Measurements from ENCODE around the gene MICU2.
"Not testable (repeated sequence)": the region's sequence is repeated elsewhere in the genome, so short reads cannot be mapped to it uniquely, and the experiment has no call there.

The MICU2 gene

DNA sequence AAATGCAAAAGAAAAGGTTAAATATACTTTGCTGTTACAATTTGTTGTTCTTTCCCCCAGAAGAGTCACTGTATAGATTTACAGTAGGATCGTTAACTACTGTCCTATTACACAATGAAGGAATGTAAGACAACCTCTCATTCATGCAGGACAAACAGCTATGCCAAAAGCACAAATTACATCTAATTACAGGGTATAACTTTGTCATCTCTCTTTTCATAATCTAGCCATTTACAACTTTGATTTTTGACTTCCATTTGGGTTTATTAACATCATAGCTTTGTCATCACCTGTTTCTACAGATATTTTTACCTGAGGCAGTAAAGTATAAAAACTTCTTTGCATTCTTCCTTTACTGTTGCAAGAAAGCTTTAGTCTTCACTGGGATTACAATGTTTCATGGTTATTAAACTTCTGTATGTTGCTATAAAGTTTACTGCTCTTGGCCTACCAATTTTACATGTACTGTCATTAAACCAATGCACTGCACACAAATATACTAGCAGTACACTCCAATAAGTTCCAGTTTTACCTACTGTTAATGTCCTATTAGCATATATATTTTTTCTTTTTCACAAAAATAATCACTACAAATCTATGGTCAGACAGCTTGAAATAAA is 18.9 kb downstream of the MICU2 start:
- intact Hi-C loops (cut with micrococcal nuclease), result no loop called here
- Mint-ChIP-seq H3K27ac (no peak overlapping the region), H3K27me3 (no peaks in the 10 kb centered on the region)

GRCh38 chr13:21583478-21583877 is 20.5 kb downstream of the MICU2 start:
- Mint-ChIP-seq H3K36me3 (ENCODE audit: low read depth) (peaks cover 13% of the 10 kb centered on the region), H3K27ac (no peak overlapping the region), H3K27me3 (no peaks in the 10 kb centered on the region), H3K4me1 (ENCODE audit: low read depth) (peaks cover 27% of the 10 kb centered on the region), H3K4me3 (no peak overlapping the region), H3K9me3 (peaks cover 10% of the 10 kb centered on the region)
- intact Hi-C loops (cut with micrococcal nuclease), result no loop called here

More for the DNA sequence above, 18.9 kb downstream of the MICU2 start:
- Mint-ChIP-seq H3K4me1 (ENCODE audit: low read depth) (peaks cover 38% of the 10 kb centered on the region), H3K36me3 (ENCODE audit: low read depth) (peaks cover 13% of the 10 kb centered on the region), H3K4me3 (no peak overlapping the region), H3K9me3 (peaks cover 10% of the 10 kb centered on the region)

DNA sequence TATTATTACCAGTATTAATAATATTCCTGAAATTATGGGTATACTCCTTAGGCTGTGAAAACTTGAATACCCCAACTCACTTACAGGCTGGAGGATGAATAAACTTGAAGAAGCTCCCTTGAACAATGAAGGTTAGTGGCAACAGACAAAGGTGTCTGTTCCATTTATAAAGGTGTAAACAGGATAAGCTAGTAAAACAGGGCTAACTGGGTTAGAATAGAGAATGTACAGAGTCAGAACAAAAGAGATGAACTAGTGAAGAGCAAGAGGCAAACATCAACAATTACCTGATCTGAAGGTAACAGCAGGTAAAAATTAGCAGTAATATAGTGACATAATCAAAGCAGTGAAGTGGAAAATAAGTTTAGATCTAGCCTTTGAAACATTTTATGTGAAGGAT is 23.2 kb downstream of the MICU2 start:
- Mint-ChIP-seq H3K27me3 (no peaks in the 10 kb centered on the region), H3K4me1 (ENCODE audit: low read depth) (peaks cover 13% of the 10 kb centered on the region), H3K9me3 (peaks cover 10% of the 10 kb centered on the region), H3K27ac (no peak overlapping the region), H3K4me3 (no peak overlapping the region), H3K36me3 (ENCODE audit: low read depth) (peaks cover 13% of the 10 kb centered on the region)
- intact Hi-C loops (cut with micrococcal nuclease), result no loop called here

DNA sequence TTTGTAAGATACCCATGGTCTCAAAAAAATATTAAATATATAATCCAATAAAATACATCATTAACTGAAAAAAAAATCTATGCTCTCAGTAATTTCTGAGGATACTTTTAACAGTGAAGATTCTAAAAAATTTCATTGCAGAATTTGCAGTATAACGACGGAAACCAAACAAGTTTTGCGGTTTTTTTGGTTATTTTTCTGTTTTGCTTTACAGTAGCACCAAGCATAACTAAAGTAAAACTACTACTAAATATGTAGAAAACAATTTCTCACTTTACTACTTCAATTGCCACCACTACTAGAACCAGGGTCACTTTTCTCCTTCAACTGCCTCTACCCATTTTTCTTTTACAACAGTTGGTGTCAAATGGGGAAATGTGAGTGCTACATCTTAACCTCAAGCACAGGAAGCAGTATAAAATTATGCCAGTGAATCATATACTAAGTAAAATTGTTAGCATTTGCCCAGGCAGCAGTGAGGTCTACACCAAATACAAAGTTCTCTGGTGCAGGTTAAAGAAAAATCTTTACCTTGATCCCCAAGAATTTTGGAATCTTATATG is 24.1 kb downstream of the MICU2 start:
- Mint-ChIP-seq H3K4me3 (no peak overlapping the region), H3K36me3 (ENCODE audit: low read depth) (peaks cover 13% of the 10 kb centered on the region), H3K27ac (no peak overlapping the region), H3K9me3 (peaks cover 10% of the 10 kb centered on the region), H3K27me3 (no peaks in the 10 kb centered on the region), H3K4me1 (ENCODE audit: low read depth) (peaks cover 13% of the 10 kb centered on the region)
- intact Hi-C loops (cut with micrococcal nuclease), result no loop called here

- H3K27ac Mint-ChIP-seq, result no peak overlapping the region
- peaks cover 8% of the 10 kb centered on the region for H3K36me3 Mint-ChIP-seq (ENCODE audit: low read depth)
- intact Hi-C loops (cut with micrococcal nuclease), result no loop called here
- H3K27me3 Mint-ChIP-seq, result no peaks in the 10 kb centered on the region
- H3K9me3 Mint-ChIP-seq, result peaks cover 10% of the 10 kb centered on the region
- H3K4me1 Mint-ChIP-seq (ENCODE audit: low read depth), result peaks cover 18% of the 10 kb centered on the region
- no peak overlapping the region for H3K4me3 Mint-ChIP-seq
Observed at GRCh38 chr13:21578748-21579147, 25.2 kb downstream of the MICU2 start.

DNA sequence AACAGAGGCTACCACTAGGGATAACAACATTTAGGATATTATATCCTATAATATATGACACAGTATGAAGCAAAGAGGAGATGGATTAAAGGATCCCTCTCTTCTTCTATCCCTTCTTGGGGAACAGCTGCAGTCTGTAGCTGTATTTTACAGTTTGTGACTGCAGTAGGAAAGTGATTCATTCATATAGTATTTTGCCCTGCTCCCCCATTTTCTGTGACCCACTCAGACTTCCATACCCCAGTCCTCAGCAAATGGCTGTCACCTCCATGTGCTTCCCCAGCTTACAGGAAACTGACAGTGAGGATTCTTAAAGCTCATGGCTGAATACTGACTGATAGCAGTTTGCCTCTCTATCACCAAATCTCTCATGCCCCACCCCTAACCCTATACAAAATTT is 27.5 kb downstream of the MICU2 start:
- Mint-ChIP-seq H3K36me3 (ENCODE audit: low read depth) (no peaks in the 10 kb centered on the region), H3K9me3 (no peaks in the 10 kb centered on the region), H3K4me1 (ENCODE audit: low read depth) (peaks cover 18% of the 10 kb centered on the region), H3K27ac (no peak overlapping the region), H3K4me3 (no peak overlapping the region), H3K27me3 (no peaks in the 10 kb centered on the region)
- intact Hi-C loops (cut with micrococcal nuclease), result no loop called here

DNA sequence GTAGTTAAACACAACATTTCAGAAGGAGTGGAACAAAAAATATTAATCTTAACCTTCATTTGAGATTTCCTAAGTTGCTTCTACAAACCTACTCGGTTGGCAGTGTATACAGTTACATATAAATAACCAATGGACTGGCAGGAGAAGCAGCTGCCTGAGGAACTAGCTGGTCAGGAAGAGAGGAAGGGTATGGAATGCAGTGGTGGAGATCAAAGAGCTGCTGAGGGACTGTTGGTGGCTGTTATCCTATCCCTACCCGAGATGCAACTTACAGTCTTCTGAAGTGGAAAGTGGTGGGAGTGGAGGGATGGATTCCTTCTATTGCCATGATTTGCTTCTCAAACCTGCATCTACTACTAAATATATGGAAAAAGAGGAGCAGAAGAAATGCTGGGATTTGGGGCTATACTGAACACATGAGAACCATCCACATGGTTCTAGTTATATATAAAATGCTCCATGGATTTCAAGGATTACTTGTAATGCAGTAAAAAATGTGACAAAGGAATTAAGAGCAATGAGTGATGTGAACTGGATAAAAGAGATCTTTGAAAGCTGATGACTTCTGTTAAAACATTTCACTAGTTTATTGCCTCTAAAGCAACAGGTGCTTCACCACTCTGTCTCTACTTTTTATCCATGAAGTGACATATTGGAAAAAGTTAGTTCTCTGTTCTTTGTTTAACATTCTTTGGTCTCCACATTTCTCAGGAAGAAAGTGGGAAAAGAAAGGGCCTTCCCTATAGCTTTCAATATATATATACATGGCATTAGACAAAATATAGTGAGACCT is 29.9 kb downstream of the MICU2 start:
- Mint-ChIP-seq H3K27ac (no peak overlapping the region), H3K27me3 (no peaks in the 10 kb centered on the region), H3K4me1 (ENCODE audit: low read depth) (peaks cover 11% of the 10 kb centered on the region), H3K4me3 (no peak overlapping the region), H3K36me3 (ENCODE audit: low read depth) (no peaks in the 10 kb centered on the region), H3K9me3 (no peaks in the 10 kb centered on the region)
- intact Hi-C loops (cut with micrococcal nuclease), result no loop called here

- Mint-ChIP-seq H3K27me3 (no peaks in the 10 kb centered on the region), H3K36me3 (ENCODE audit: low read depth) (peaks cover 16% of the 10 kb centered on the region)
- intact Hi-C loops (cut with micrococcal nuclease), result no loop called here
Observed at GRCh38 chr13:21569686-21570085, 34.3 kb downstream of the MICU2 start.

DNA sequence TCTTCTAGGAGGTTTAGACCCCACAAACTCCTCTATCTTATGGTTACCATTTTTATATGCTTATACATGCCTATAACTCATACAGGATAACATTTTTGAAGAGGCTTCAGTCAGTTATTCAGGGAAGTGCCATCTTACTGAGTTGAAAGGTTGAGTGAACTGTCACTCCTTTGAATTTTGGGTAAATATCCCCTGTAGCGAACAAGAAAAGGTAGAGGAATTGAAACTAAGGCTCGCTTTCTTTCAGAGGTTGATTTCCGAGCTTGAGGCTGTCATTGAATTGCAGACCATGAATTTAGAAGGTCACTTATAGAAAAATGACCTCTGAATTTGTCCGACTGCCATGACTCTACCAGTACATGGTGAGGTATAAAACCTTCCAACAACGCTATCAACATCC is 35.1 kb downstream of the MICU2 start:
- intact Hi-C loops (cut with micrococcal nuclease), result no loop called here
- peaks cover 24% of the 10 kb centered on the region for H3K36me3 Mint-ChIP-seq (ENCODE audit: low read depth)
- H3K27ac Mint-ChIP-seq, result no peak overlapping the region
- H3K9me3 Mint-ChIP-seq, result no peaks in the 10 kb centered on the region
- no peak overlapping the region for H3K4me3 Mint-ChIP-seq
- no peaks in the 10 kb centered on the region for H3K27me3 Mint-ChIP-seq
- peaks cover 9% of the 10 kb centered on the region for H3K4me1 Mint-ChIP-seq (ENCODE audit: low read depth)

More at GRCh38 chr13:21569686-21570085, 34.3 kb downstream of the MICU2 start:
- H3K9me3 Mint-ChIP-seq, result no peaks in the 10 kb centered on the region
- H3K4me3 Mint-ChIP-seq, result no peak overlapping the region
- H3K4me1 Mint-ChIP-seq (ENCODE audit: low read depth), result peaks cover 12% of the 10 kb centered on the region
- H3K27ac Mint-ChIP-seq, result no peak overlapping the region

DNA sequence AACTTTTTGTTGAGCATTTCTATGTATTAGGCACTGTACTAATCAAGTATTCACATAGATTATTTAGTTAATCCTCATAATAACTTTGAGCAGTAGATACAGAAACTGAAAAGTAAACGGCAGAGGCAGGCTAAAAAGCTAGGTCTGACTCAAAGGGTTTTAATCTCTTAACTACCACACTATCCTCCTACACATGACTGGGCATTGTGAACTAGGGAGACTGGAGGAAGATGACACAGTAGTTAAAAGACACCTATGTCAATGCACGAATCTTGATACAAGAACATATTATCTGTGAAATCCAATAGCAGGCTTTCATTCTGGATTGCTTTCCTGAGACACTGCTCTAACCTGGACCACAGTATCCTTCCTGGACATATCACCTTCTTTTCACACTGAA is 36.3 kb downstream of the MICU2 start:
- no peaks in the 10 kb centered on the region for H3K27me3 Mint-ChIP-seq
- intact Hi-C loops (cut with micrococcal nuclease), result no loop called here
- no peak overlapping the region for H3K27ac Mint-ChIP-seq
- peaks cover 35% of the 10 kb centered on the region for H3K36me3 Mint-ChIP-seq (ENCODE audit: low read depth)
- H3K9me3 Mint-ChIP-seq, result no peaks in the 10 kb centered on the region
- no peak overlapping the region for H3K4me3 Mint-ChIP-seq
- peaks cover 8% of the 10 kb centered on the region for H3K4me1 Mint-ChIP-seq (ENCODE audit: low read depth)

DNA sequence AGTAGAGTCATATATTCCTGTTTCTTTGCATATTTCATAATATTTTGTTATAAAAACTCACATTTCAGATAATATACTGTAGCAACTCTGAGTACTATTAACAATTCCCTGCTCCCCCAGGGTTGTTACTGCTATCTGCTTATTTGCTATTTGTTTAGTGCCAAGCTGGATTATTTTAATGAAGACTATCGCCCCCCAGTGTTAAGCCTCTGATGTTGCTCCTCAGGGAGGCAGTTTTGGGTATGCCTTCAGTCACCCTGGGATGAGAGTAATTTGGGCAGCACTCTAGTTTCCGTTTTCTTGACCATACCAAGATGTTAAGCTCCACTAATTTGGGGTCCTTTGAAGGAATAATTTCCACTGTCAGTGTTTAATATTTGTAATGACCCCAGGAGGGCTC is 46.0 kb downstream of the MICU2 start:
- H3K9me3 Mint-ChIP-seq, result no peaks in the 10 kb centered on the region
- intact Hi-C loops (cut with micrococcal nuclease), result no loop called here
- H3K27ac Mint-ChIP-seq, result no peak overlapping the region
- H3K36me3 Mint-ChIP-seq (ENCODE audit: low read depth), result peaks cover 43% of the 10 kb centered on the region
- no peaks in the 10 kb centered on the region for H3K27me3 Mint-ChIP-seq
- H3K4me1 Mint-ChIP-seq (ENCODE audit: low read depth), result peaks cover 28% of the 10 kb centered on the region
- no peak overlapping the region for H3K4me3 Mint-ChIP-seq

- intact Hi-C loops (cut with micrococcal nuclease), result no loop called here
- no peaks in the 10 kb centered on the region for H3K9me3 Mint-ChIP-seq
- no peak overlapping the region for H3K4me3 Mint-ChIP-seq
- no peak overlapping the region for H3K27ac Mint-ChIP-seq
- peaks cover 29% of the 10 kb centered on the region for H3K4me1 Mint-ChIP-seq (ENCODE audit: low read depth)
- peaks cover 32% of the 10 kb centered on the region for H3K36me3 Mint-ChIP-seq (ENCODE audit: low read depth)
- no peaks in the 10 kb centered on the region for H3K27me3 Mint-ChIP-seq
Observed at GRCh38 chr13:21556051-21556450, 47.9 kb downstream of the MICU2 start.

- H3K27ac Mint-ChIP-seq; H3K27me3 Mint-ChIP-seq; H3K9me3 Mint-ChIP-seq; H3K4me3 Mint-ChIP-seq; intact Hi-C loops (cut with micrococcal nuclease): not testable (repeated sequence)
- Mint-ChIP-seq H3K4me1 (ENCODE audit: low read depth) (peaks cover 29% of the 10 kb centered on the region), H3K36me3 (ENCODE audit: low read depth) (peaks cover 27% of the 10 kb centered on the region)
Observed at GRCh38 chr13:21553261-21553660, 50.7 kb downstream of the MICU2 start.

DNA sequence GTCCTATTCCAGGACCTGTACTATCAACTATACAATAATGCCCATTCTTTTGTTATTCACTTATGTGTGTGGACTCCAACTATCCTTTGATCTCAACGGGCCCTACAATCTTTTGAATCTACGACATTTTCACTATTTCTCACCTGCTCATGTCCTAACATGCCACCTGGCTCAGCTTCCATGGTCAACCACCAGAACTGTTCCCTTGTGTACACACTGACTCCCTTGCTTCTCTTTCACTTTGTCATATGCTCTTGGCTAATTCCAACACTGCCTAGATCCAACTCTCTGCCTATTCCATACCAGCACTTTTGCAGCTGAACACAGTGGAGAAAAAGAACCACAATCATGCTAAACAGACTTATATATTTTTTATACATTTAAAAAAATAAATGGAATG is 53.1 kb downstream of the MICU2 start:
- Mint-ChIP-seq H3K4me1 (ENCODE audit: low read depth) (peaks cover 22% of the 10 kb centered on the region), H3K9me3 (no peaks in the 10 kb centered on the region), H3K27ac (no peak overlapping the region), H3K4me3 (no peak overlapping the region), H3K27me3 (no peaks in the 10 kb centered on the region), H3K36me3 (ENCODE audit: low read depth) (peaks cover 19% of the 10 kb centered on the region)
- intact Hi-C loops (cut with micrococcal nuclease), result no loop called here
